HG02973 (cell line): ENCODE measurements around the gene PSKH1.
"Not testable (repeated sequence)": the region's sequence is repeated elsewhere in the genome, so short reads cannot be mapped to it uniquely, and the experiment has no call there.

Experiments used
- ATAC-seq: cut with Tn5 transposase; IDR thresholded peaks from one replicate; pipeline ENCODE4 v1.9.1; 2021; ENCODE audit warnings: moderate library complexity; ENCODE audit not compliant: unreplicated experiment

The PSKH1 gene

GRCh38 chr16:67954421-67955196 is 61.6 kb downstream of the PSKH1 start:
- ATAC-seq: no peak

GRCh38 chr16:67957622-67958021 is 64.6 kb downstream of the PSKH1 start:
- ATAC-seq: no peak

- no peak for ATAC-seq
These were observed 66.7 kb downstream of the PSKH1 start for GRCh38 chr16:67959536-67960329.

GRCh38 chr16:67961551-67961957 is 68.5 kb downstream of the PSKH1 start:
- ATAC-seq: no peak

GRCh38 chr16:67962135-67962534 is 69.1 kb downstream of the PSKH1 start:
- ATAC-seq: no peak

- ATAC-seq: no peak
These were observed 70.2 kb downstream of the PSKH1 start for GRCh38 chr16:67963292-67963661.

GRCh38 chr16:67963662-67964321 is 70.7 kb downstream of the PSKH1 start:
- no peak for ATAC-seq

- ATAC-seq: no peak
These were observed 71.5 kb downstream of the PSKH1 start for GRCh38 chr16:67964477-67965131.

- no peak for ATAC-seq
These were observed 72.9 kb downstream of the PSKH1 start for GRCh38 chr16:67965668-67966548.

GRCh38 chr16:67966549-67967182 is 73.6 kb downstream of the PSKH1 start:
- no peak for ATAC-seq

GRCh38 chr16:67967183-67967957 is 74.3 kb downstream of the PSKH1 start:
- ATAC-seq: no peak

- ATAC-seq: peak; percentile 13
These were observed 74.9 kb downstream of the PSKH1 start for GRCh38 chr16:67967958-67968399.

- ATAC-seq: peak; percentile 64
These were observed 75.6 kb downstream of the PSKH1 start, which contains the start of gene SLC12A4 for GRCh38 chr16:67968400-67969253. Gene SLC12A4, minus strand, starts transcription at chr16:67968637. Its CDS starts 84 bp downstream, at chr16:67968553.

- no peak for ATAC-seq
These were observed 76.4 kb downstream of the PSKH1 start for GRCh38 chr16:67969254-67970039.

GRCh38 chr16:67971111-67971510 is 78.1 kb downstream of the PSKH1 start:
- ATAC-seq: no peak

GRCh38 chr16:67972285-67972684 is 79.2 kb downstream of the PSKH1 start:
- not testable (repeated sequence) for ATAC-seq
